HS-27A (cell line): Measurements from ENCODE around the gene ZEB1.
"Not testable (repeated sequence)": the region's sequence is repeated elsewhere in the genome, so short reads cannot be mapped to it uniquely, and the experiment has no call there.

Experiments
- DNase-seq: peaks from one replicate; pipeline ENCODE4 v3.0.0-alpha.2; 2012; ENCODE audit warnings: low read depth, missing footprints

Gene ZEB1

GRCh38 chr10:31508234-31508633 is 189.2 kb downstream of the ZEB1 start:
- DNase-seq = no peak

GRCh38 chr10:31508882-31509281 is 189.9 kb downstream of the ZEB1 start:
- no peak for DNase-seq

DNA sequence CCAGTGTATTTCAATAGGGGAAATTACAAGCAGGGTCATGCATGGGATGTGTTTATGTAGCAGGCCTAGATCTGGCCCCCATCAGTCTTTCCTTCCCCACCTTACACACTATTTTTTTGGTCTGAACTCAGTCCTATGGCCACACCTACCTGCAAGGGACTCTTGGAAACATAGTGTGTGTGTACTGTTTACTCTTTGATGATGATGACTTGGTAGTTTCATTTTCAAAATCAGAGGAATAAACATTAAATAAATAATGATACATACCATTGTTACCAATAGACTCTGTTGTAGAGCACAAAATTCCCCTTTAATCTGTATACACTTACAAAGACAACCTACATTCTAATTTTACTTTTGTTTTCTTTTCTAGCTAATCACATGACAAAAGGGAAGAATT is 191.0 kb downstream of the ZEB1 start:
- DNase-seq = no peak

GRCh38 chr10:31515116-31515515 is 196.1 kb downstream of the ZEB1 start:
- DNase-seq = no peak

GRCh38 chr10:31515819-31516402 is 196.9 kb downstream of the ZEB1 start:
- DNase-seq = no peak

DNA sequence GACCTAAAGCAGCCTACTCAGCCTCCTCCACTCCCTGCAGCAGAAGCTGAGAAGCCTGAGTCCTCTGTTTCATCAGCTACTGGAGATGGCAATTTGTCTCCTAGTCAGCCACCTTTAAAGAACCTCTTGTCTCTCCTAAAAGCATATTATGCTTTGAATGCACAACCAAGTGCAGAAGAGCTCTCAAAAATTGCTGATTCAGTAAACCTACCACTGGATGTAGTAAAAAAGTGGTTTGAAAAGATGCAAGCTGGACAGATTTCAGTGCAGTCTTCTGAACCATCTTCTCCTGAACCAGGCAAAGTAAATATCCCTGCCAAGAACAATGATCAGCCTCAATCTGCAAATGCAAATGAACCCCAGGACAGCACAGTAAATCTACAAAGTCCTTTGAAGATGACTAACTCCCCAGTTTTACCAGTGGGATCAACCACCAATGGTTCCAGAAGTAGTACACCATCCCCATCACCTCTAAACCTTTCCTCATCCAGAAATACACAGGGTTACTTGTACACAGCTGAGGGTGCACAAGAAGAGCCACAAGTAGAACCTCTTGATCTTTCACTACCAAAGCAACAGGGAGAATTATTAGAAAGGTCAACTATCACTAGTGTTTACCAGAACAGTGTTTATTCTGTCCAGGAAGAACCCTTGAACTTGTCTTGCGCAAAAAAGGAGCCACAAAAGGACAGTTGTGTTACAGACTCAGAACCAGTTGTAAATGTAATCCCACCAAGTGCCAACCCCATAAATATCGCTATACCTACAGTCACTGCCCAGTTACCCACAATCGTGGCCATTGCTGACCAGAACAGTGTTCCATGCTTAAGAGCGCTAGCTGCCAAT is 202.2 kb downstream of the ZEB1 start:
- DNase-seq = no peak

DNA sequence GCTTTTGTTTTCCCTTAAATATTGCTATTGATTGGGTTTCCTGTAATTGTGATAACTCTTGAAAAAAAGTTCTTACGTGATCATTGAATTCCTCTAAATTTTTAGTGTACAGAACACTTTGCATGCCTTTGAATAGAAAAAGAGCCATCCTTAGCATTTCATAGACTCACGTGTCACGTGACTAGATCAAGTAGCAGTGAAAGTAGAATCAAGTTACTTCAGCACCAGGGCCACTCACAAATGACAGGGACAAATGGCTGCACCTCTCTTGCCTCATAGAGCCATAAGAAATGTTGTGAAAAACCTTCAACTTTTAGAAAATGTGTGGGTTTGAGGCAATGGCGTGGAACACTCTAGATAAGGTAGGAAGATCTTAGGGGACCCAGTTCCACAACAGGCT is 203.8 kb downstream of the ZEB1 start:
- no peak for DNase-seq

DNA sequence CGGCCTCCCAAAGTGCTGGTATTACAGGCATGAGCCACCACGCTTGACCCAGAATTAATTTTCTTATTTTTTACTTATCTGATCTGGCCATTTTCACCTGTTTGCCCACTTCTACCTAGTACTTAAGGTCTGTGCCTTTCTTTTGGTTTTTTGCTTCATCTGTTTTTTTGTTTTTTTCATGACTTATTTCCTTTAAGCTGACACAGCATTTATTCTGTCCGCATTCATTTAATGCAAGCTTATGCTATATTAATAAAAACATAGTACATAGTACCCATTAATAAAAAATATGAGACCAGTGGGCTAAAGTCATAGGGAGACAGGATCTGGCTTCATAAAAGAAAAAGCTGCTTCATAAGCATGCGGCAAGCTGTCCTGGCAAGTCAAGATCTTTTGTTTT is 205.4 kb downstream of the ZEB1 start:
- DNase-seq = no peak

- DNase-seq = no peak
Observed at GRCh38 chr10:31526178-31526577, 207.2 kb downstream of the ZEB1 start.

DNA sequence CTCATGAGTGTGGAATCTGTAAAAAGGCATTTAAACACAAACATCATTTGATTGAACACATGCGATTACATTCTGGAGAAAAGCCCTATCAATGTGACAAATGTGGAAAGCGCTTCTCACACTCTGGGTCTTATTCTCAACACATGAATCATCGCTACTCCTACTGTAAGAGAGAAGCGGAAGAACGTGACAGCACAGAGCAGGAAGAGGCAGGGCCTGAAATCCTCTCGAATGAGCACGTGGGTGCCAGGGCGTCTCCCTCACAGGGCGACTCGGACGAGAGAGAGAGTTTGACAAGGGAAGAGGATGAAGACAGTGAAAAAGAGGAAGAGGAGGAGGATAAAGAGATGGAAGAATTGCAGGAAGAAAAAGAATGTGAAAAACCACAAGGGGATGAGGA is 207.7 kb downstream of the ZEB1 start:
- DNase-seq = no peak

GRCh38 chr10:31528831-31529230 is 209.8 kb downstream of the ZEB1 start:
- DNase-seq = no peak

DNA sequence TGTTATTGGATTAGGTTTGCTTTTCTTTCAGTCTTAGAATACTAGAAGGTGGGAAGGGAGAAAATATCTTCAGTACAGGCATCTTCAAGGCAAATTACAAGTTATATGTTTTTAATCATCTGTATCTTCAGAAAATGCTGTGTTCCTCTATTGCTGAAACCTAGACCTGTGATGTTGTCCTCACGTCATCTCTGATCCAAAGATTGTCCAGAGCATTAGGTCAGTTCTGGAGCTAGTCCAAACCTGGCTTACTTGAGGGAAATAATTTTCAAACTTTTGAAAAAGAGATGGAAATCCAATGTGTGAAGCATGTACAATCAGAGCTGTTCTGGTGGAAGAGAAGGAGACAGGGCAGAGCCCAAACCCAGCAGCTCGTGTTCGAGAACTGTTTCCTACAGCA is 217.3 kb downstream of the ZEB1 start:
- DNase-seq = no peak

GRCh38 chr10:31549896-31550295 is 230.9 kb downstream of the ZEB1 start:
- no peak for DNase-seq

DNA sequence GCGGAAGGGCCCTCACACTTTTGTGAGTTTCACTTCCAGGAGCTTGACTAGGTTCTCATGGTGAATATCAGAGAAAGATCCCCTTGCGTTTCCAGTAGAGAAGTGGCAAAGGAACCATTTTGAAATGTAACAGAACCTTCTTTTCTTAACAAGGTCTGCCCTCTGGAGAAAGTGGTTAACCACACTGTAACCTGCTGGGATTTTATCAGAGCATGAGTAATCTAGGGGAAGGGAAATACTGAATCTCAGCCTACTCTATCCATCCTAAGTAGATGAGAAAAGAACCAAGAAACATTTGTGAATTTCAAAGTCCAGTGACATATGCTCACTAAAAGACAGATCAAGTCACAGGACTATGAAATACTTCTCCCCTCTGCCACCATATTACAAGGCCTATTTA is 235.5 kb downstream of the ZEB1 start:
- peak; percentile 3 for DNase-seq

DNA sequence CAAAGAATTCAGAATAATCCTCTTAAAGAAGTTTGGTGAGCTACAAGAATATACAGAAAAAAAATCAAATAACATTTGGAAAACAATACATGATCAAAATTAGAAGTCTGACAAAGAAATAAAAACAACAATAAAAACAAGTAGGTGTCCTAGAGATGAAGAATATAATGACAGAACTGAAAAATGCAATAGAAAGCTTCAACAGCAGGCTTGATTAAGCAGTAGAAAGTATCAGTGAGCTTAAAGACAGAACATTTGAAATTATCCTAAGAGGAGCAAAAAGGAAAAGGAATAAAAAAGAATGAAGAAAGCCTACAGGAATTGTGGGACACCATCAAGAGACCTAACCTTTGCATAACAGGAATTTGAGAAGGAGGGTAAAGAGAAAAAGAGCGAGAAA is 238.8 kb downstream of the ZEB1 start:
- no peak for DNase-seq

GRCh38 chr10:31568252-31568861 is 249.3 kb downstream of the ZEB1 start:
- DNase-seq = not testable (repeated sequence)

- no peak for DNase-seq
Observed at GRCh38 chr10:31574577-31574976, 255.6 kb downstream of the ZEB1 start.

GRCh38 chr10:31578181-31578852 is 259.3 kb downstream of the ZEB1 start:
- DNase-seq = no peak

- DNase-seq = no peak
Observed at GRCh38 chr10:31578951-31579350, 259.9 kb downstream of the ZEB1 start.
